Stimulated activated CD8-positive, alpha-beta memory T cell treated with anti-CD3 and anti-CD28 coated beads, Interleukin-7, amount 100 ng/mL, for 4 hours (primary cell): ENCODE measurements around the gene KRTAP12-2.
"Not testable (repeated sequence)": the region's sequence is repeated elsewhere in the genome, so short reads cannot be mapped to it uniquely, and the experiment has no call there.

Experiments
- DNase-seq, 2 donors: peaks; one replicate each; pipeline ENCODE4 v3.0.0-alpha.2; 2020; ENCODE audit warnings: low read depth in 2 of 2

Gene KRTAP12-2

DNA sequence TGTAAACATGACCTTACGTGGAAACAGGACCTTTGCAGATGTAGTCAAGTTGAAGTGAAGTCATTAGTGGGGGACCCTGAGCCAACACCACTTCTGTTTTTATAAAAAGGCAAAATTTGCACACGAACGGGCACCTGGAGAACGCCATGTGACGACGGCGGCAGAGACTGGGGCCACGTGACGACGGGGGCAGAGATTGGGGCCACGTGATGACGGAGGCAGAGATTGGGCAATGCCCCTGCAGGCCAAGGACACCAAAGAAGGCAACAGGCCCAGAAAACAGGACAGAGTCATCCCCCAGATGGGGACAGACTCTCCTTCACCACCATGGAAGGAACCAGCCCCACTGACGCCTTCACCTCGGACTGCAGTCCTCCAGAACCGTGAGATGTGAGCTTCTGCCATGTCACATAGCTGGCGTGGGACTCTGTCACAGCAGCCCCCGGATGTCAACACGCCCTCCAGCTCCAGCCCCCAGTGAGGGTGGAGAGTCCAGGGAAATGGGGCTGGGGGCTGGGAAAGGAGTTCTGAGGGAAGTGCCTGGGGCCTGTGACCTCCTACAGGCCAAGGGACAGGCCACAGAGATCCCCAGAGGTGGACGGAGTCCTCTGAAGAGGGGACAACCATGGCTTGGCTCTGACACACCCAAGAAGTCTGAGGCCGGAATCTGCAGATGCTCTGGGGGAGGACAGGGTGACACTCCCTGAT is 16.3 kb downstream of the KRTAP12-2 start:
- DNase-seq = no peak

GRCh38 chr21:44649521-44650100 is 17.1 kb downstream of the KRTAP12-2 start:
- no peak for DNase-seq

DNA sequence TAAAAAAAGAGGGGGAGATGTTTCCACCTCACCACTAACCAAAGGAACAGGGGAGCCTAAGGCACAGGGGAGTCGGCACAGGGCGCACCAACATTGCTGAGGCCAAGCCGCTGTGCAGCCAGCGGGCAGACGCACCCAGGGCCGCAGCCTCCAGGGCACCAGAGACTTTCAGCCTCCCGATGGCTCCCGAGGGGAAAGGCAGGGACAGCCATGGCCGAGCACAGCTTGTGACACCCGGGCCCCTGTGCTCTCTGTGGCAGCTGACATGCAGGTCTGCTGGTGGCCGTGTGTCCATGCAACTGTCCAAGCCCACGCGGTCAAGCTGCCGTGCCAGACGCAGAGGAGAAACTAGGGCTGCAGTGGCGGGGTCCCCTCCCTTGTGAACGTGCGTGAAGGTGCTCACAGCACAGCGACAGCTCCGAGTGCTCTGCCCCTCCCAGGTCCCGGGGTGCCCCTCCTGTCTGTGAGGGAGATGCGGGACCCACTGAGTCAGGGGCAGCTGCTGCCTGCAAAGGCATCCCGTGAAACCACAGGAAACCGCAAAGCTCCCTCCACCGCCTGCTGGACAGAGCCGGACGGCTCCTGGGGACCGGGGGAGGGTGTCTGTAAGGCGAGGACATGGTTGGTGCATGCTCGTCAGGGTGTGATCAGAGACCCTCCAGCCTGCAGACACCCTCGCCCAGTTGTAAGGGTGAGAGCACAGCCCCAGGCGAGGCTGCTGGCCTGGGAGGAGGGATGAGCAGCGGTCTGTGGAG is 18.0 kb downstream of the KRTAP12-2 start:
- no peak for DNase-seq

GRCh38 chr21:44647222-44647552 is 19.5 kb downstream of the KRTAP12-2 start:
- DNase-seq = no peak

GRCh38 chr21:44646366-44647221 is 20.1 kb downstream of the KRTAP12-2 start, which contains the start of gene KRTAP10-11:
TSS of gene KRTAP10-11 (plus strand) at chr21:44646414. CDS start at chr21:44646459, 45 bp downstream.
- not testable (repeated sequence) for DNase-seq

GRCh38 chr21:44644878-44645277 is 21.8 kb downstream of the KRTAP12-2 start:
- DNase-seq = no peak

GRCh38 chr21:44643741-44644310 is 22.9 kb downstream of the KRTAP12-2 start:
- DNase-seq = no peak

- DNase-seq = no peak
Measured at GRCh38 chr21:44640761-44641160, 26.0 kb downstream of the KRTAP12-2 start.

GRCh38 chr21:44639331-44639655 is 27.4 kb downstream of the KRTAP12-2 start:
- DNase-seq = no peak

GRCh38 chr21:44638506-44639330 is 28.0 kb downstream of the KRTAP12-2 start:
- DNase-seq = not testable (repeated sequence)

DNA sequence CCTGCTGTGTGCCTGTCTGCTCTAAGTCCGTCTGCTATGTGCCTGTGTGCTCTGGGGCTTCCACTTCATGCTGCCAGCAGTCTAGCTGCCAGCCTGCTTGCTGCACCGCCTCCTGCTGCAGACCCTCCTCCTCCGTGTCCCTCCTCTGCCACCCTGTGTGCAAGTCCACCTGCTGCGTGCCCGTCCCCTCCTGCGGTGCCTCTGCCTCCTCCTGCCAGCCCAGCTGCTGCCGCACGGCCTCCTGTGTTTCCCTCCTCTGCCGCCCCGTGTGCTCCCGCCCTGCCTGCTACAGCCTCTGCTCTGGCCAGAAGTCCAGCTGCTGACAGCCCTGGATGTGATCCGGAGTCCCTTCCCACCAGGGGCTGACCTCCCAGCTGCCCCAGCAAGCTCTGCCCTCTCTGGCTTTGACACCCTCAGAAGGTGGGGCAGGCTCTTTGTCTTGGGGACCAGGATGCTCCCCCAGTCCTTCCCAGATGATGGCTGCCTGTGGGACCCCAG is 28.8 kb downstream of the KRTAP12-2 start:
- not testable (repeated sequence) for DNase-seq

DNA sequence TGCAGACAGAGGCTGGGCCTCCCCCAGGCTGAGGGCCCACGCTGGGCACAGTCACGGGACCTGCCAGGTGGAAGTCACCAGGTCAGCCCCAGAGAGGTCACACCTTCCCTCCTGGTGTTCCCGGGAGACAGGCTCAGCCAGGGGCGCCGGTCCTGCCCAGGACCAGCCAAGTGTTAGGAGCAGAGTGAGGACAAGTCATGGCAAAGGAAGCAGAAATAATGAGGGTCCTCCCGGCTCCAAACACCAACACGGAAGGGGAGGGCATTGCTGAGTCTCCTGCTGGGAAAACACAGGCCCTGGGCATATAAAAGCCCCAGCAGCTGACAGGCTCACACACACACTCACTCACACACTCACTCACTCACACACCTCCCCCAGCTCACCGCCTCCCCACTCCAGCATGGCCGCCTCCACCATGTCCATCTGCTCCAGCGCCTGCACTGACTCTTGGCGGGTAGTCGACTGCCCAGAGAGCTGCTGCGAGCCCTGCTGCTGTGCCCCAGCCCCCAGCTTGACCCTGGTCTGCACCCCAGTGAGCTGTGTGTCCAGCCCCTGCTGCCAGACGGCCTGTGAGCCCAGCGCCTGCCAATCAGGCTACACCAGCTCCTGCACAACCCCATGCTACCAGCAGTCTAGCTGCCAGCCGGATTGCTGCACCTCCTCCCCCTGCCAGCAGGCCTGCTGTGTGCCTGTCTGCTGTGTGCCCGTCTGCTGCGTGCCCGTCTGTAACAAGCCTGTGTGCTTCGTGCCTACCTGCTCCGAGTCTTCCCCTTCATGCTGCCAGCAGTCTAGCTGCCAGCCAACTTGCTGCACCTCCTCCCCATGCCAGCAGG is 29.5 kb downstream of the KRTAP12-2 start, which contains the start of gene KRTAP10-10:
KRTAP10-10 (plus strand) TSS at position 339 of the 833 bp plus-strand sequence; CDS start at position 401, 62 bp downstream.
- DNase-seq = no peak

DNA sequence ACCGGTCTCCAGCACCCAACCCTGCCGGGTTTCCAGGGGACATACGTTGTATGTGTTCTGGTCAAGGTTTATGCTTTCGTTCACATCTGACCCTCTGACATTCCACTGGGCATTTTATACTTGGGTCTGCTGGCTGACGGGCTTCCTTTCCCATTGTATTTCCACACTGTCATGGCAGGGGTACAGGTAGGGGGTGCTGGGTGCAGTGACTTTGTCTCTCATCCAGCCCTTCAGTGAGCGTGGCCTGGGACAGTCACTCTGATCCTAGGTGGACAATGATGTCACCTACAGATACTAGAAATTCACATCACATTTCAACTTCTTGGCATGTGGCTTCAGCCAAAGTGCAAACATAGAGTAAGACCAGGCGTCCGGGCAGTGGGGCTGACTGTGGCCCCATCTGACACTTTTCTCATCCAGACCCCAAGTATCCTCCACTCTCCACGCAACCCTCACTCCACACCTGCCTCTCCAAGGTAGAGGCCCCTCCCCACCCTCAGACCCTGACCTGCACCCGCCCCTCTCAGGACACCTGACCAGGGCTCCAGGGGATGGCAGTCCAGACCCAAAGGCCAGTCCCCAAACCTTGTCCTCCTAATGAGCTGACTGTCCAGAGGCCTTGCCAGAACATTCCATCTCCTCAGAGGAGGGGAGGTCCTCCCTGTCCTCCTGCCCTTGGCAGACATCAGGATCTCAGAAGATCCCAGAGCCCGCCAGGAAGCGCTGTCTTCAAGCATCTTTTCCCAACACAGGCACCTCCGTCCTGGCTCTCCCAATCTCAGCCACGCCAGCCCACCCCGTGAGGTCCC is 30.3 kb downstream of the KRTAP12-2 start:
- no peak for DNase-seq

GRCh38 chr21:44632067-44632466 is 34.7 kb downstream of the KRTAP12-2 start:
- no peak for DNase-seq

- no peak for DNase-seq
Measured at GRCh38 chr21:44630440-44630839, 36.3 kb downstream of the KRTAP12-2 start.

GRCh38 chr21:44628707-44629391 is 37.9 kb downstream of the KRTAP12-2 start:
- no peak for DNase-seq

GRCh38 chr21:44627831-44628233 is 38.9 kb downstream of the KRTAP12-2 start:
- DNase-seq = not testable (repeated sequence)
